PC-9 (cell line): ENCODE results near the gene ZNF101.

ENCODE experiments used
- EZH2 ChIP-seq: fragments of 200-600 bp; sonication (generic); IDR thresholded peaks from 2 replicates; pipeline ENCODE4 v1.8.0; 2017; ENCODE audit warnings: antibody characterized with exemption, low read depth
- TF ChIP-seq, protein P1 (sequence below): fragments of 200-600 bp; sonication (generic); conservative IDR thresholded peaks from 2 replicates; pipeline ENCODE4 v1.6.1; 2017; ENCODE audit warnings: mixed run types, antibody characterized with exemption, mild to moderate bottlenecking, moderate library complexity

- TF ChIP-seq, protein P1, sequence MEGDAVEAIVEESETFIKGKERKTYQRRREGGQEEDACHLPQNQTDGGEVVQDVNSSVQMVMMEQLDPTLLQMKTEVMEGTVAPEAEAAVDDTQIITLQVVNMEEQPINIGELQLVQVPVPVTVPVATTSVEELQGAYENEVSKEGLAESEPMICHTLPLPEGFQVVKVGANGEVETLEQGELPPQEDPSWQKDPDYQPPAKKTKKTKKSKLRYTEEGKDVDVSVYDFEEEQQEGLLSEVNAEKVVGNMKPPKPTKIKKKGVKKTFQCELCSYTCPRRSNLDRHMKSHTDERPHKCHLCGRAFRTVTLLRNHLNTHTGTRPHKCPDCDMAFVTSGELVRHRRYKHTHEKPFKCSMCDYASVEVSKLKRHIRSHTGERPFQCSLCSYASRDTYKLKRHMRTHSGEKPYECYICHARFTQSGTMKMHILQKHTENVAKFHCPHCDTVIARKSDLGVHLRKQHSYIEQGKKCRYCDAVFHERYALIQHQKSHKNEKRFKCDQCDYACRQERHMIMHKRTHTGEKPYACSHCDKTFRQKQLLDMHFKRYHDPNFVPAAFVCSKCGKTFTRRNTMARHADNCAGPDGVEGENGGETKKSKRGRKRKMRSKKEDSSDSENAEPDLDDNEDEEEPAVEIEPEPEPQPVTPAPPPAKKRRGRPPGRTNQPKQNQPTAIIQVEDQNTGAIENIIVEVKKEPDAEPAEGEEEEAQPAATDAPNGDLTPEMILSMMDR: no peak
- no peak for TF ChIP-seq EZH2
These were observed 13.5 kb upstream of the ZNF101 start for GRCh38 chr19:19655051-19655594.
